Loucy (cell line): Measurements from ENCODE around the gene SCIN.
A peak's percentile ranks its signal among the peaks of the same experiment; 100 is the strongest.

ENCODE experiments used
- H2AFZ ChIP-seq: fragments of 200-600 bp; sonication (generic); 2 replicates; pipeline ENCODE4 v1.6.0; 2016; ENCODE audit warnings: antibody characterized with exemption, mild to moderate bottlenecking, low read length, moderate library complexity
- H3F3A ChIP-seq: fragments of 200-600 bp; 2 replicates; pipeline ENCODE4 v1.6.0; 2016; ENCODE audit warnings: antibody characterized with exemption, low read depth, mild to moderate bottlenecking
- H3K27me3 ChIP-seq: fragments of 200-600 bp; sonication (generic); 2 replicates; pipeline ENCODE4 v1.6.1; 2014; ENCODE audit warnings: low read length, mild to moderate bottlenecking; ENCODE audit not compliant: insufficient read depth, poor library complexity, severe bottlenecking
- H3K36me3 ChIP-seq: fragments of 200-600 bp; sonication (generic); 2 replicates; pipeline ENCODE4 v1.6.1; 2016; ENCODE audit warnings: low read length; ENCODE audit not compliant: insufficient read depth
- H3K4me1 ChIP-seq: fragments of 200-600 bp; sonication (generic); 2 replicates; pipeline ENCODE4 v1.5.1; 2014; ENCODE audit warnings: low read length, mild to moderate bottlenecking; ENCODE audit not compliant: insufficient read depth, poor library complexity, severe bottlenecking
- H3K4me2 ChIP-seq: fragments of 200-600 bp; sonication (generic); 2 replicates; pipeline ENCODE4 v1.6.0; 2014; ENCODE audit warnings: antibody characterized with exemption, low read length, low read depth, mild to moderate bottlenecking; ENCODE audit not compliant: poor library complexity, severe bottlenecking
- H3K4me3 ChIP-seq: fragments of 200-600 bp; sonication (generic); 2 replicates; pipeline ENCODE4 v1.5.1; 2014; ENCODE audit warnings: low read length, mild to moderate bottlenecking, mixed read lengths; ENCODE audit not compliant: poor library complexity, severe bottlenecking
- H3K79me2 ChIP-seq: fragments of 200-600 bp; sonication (generic); 2 replicates; pipeline ENCODE4 v1.6.1; 2014; ENCODE audit warnings: low read length; ENCODE audit not compliant: insufficient read depth
- H3K9ac ChIP-seq: fragments of 200-600 bp; sonication (generic); 2 replicates; pipeline ENCODE4 v1.6.0; 2014; ENCODE audit warnings: mild to moderate bottlenecking, low read depth, low read length, moderate library complexity; ENCODE audit not compliant: poor library complexity, severe bottlenecking
- H3K9me2 ChIP-seq: fragments of 200-600 bp; sonication (generic); replicated peaks from 2 replicates; pipeline ENCODE4 v1.6.1; 2016; ENCODE audit warnings: low read depth, low read length, mixed read lengths
- H3K9me3 ChIP-seq: fragments of 200-600 bp; sonication (generic); 2 replicates; pipeline ENCODE4 v1.6.1; 2014; ENCODE audit warnings: mild to moderate bottlenecking, antibody characterized with exemption, low read length, low read depth; ENCODE audit not compliant: insufficient read depth
- H4K20me1 ChIP-seq: fragments of 200-600 bp; sonication (generic); 2 replicates; pipeline ENCODE4 v1.6.0; 2014; ENCODE audit warnings: antibody characterized with exemption, low read length, mild to moderate bottlenecking; ENCODE audit not compliant: insufficient read depth, poor library complexity, severe bottlenecking
- EZH2phosphoT487 ChIP-seq: fragments of 200-600 bp; IDR thresholded peaks from 2 replicates; pipeline ENCODE4 v1.6.1; 2018; ENCODE audit warnings: antibody characterized with exemption, mild to moderate bottlenecking, moderate library complexity, borderline replicate concordance
- TF ChIP-seq, protein P1 (sequence below): fragments of 200-600 bp; sonication (generic); conservative IDR thresholded peaks from 2 replicates; pipeline ENCODE4 v1.5.1; 2014; ENCODE audit warnings: mild to moderate bottlenecking, antibody characterized with exemption, low read length

SCIN gene

DNA sequence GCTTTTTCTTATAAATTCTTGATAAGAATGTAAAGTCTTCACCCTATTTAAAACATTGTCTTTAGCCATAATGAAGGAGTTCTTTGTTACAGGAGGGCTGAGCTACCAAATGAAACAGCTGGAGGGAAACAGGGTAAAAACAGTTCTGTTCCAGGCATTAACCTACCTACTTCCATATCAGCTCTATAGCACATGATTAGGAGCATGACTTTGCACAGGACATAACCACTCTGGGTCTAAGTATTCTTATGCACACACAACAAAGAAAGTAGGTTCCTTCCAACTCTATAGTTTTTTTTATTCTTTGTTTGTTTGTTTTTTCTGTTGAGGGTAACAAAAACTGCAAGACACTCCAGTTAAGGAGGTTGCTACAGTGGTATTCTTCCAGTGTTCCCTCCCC is 52.7 kb downstream of the SCIN start:
- Histone ChIP-seq H3K9me2 (no peaks in the 10 kb centered on the region), H3K27me3 (no peaks in the 10 kb centered on the region), H3K4me3 (no peak overlapping the region), H3F3A (no peaks in the 10 kb centered on the region), H3K9ac (no peak overlapping the region), H3K4me1 (no peaks in the 10 kb centered on the region), H3K36me3 (no peaks in the 10 kb centered on the region), H3K4me2 (no peak overlapping the region), H2AFZ (no peak overlapping the region), H4K20me1 (no peaks in the 10 kb centered on the region), H3K79me2 (no peaks in the 10 kb centered on the region), H3K9me3 (no peaks in the 10 kb centered on the region)
- TF ChIP-seq, protein P1, sequence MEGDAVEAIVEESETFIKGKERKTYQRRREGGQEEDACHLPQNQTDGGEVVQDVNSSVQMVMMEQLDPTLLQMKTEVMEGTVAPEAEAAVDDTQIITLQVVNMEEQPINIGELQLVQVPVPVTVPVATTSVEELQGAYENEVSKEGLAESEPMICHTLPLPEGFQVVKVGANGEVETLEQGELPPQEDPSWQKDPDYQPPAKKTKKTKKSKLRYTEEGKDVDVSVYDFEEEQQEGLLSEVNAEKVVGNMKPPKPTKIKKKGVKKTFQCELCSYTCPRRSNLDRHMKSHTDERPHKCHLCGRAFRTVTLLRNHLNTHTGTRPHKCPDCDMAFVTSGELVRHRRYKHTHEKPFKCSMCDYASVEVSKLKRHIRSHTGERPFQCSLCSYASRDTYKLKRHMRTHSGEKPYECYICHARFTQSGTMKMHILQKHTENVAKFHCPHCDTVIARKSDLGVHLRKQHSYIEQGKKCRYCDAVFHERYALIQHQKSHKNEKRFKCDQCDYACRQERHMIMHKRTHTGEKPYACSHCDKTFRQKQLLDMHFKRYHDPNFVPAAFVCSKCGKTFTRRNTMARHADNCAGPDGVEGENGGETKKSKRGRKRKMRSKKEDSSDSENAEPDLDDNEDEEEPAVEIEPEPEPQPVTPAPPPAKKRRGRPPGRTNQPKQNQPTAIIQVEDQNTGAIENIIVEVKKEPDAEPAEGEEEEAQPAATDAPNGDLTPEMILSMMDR: no peak
- no peak for TF ChIP-seq EZH2phosphoT487

DNA sequence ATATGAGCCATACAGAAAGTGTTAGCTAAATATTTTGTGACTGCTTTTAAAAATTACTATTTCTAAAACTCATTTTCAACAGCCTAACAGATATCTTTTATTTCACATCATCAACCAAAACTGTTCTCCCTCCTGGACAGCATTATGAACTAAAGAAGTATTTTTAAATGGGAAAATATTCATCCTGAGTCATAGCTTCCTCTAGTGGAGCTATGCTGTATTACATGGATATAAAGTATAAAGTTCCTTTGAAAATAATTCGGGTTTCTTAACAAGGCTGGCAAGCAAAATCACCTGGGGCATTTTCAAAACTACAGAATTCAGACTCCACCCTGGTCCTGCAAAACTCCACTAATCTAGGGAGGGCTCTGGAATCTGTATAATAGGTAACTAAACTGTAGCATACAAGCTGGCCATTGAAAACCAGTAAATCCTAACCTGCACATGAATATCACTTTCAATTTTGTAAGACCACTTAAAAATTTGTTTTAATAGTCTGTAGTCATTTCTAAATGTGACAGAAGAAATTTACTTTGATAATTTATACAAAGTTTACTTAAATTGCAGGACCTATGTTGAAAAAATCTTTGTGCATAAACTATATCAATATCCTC is 53.5 kb downstream of the SCIN start:
- H3K4me3 ChIP-seq: no peak overlapping the region
- no peaks in the 10 kb centered on the region for H3K9me3 ChIP-seq
- H3K27me3 ChIP-seq: no peaks in the 10 kb centered on the region
- H3K36me3 ChIP-seq: no peaks in the 10 kb centered on the region
- H3K79me2 ChIP-seq: no peaks in the 10 kb centered on the region
- no peak overlapping the region for H2AFZ ChIP-seq
- no peaks in the 10 kb centered on the region for H3K9me2 ChIP-seq
- TF ChIP-seq, protein P1: peak; percentile 74
- TF ChIP-seq EZH2phosphoT487: no peak
- H3F3A ChIP-seq: no peaks in the 10 kb centered on the region
- peak overlapping the region; percentile 25 for H3K4me2 ChIP-seq
- no peak overlapping the region for H3K9ac ChIP-seq
- no peaks in the 10 kb centered on the region for H4K20me1 ChIP-seq
- H3K4me1 ChIP-seq: no peaks in the 10 kb centered on the region

DNA sequence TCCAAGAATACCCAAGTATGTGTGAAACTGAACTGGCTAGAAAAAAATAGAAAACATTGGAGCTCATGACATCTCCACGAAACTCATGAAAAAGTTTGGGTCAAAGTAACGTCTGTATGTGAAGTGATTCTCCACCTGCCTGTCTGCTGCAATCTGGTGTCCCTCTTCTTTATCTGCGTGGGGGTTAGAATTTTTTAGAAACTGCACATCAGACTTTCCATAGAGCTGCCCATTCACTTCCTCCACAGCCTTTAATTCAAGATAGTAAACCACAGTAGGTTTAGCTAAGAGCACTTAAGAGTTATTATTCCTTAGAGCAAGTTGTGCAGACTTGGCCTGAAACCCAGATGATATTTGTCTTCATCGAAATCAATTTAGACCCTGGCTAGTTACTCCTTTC is 55.3 kb downstream of the SCIN start:
- H3K9me2 ChIP-seq: no peaks in the 10 kb centered on the region
- H3K4me1 ChIP-seq: no peaks in the 10 kb centered on the region
- TF ChIP-seq, protein P1: no peak
- no peak for TF ChIP-seq EZH2phosphoT487
- H4K20me1 ChIP-seq: no peaks in the 10 kb centered on the region
- no peaks in the 10 kb centered on the region for H3F3A ChIP-seq
- H3K4me2 ChIP-seq: no peak overlapping the region
- H3K9ac ChIP-seq: no peak overlapping the region
- H3K4me3 ChIP-seq: no peak overlapping the region
- no peak overlapping the region for H2AFZ ChIP-seq
- H3K9me3 ChIP-seq: no peaks in the 10 kb centered on the region
- H3K79me2 ChIP-seq: no peaks in the 10 kb centered on the region
- no peaks in the 10 kb centered on the region for H3K36me3 ChIP-seq
- H3K27me3 ChIP-seq: no peaks in the 10 kb centered on the region
